Measurements from ENCODE around the gene POLR2E.

Gene POLR2E

GRCh38 chr19:1037621-1038064 is 57.5 kb downstream of the POLR2E start:
- H3K4me3 ChIP-seq = peak overlapping the region; percentile 58
- H3K36me3 ChIP-seq (ENCODE audit: insufficient read depth, low read length) = peaks cover 26% of the 10 kb centered on the region

More at GRCh38 chr19:1037621-1038064, 57.5 kb downstream of the POLR2E start:
- no peak for DNase-seq (ENCODE audit: low read depth, low spot score)
- no peak for TF ChIP-seq EZH2 (IDR thresholded peaks at IDR 0.05)
- TF ChIP-seq FOXP2 (optimal IDR thresholded peaks at IDR 0.05; ENCODE audit: control extremely low read depth, extremely low read length, insufficient read depth) = no peak
- TF ChIP-seq POLR2AphosphoS5 (IDR thresholded peaks at IDR 0.05; ENCODE audit: borderline replicate concordance, low read depth, low read length) = no peak
- no peak overlapping the region for H3K9ac ChIP-seq (ENCODE audit: insufficient read length)
- peak overlapping the region; percentile 81 for H3K27ac ChIP-seq
- H3K9me3 ChIP-seq (ENCODE audit: low read depth, low read length) = no peaks in the 10 kb centered on the region

All from SK-N-MC (cell line).